ENCODE results near the gene MOGAT1. TPM values are rescaled to one million over a fixed set of nuclear protein-coding genes. Genes with fewer than 3 reads are reported as not detected.

The MOGAT1 gene
- total and polyA plus RNA-seq, 4 donors: 0.30 to 5.5 (median 5.1) TPM; not detected in 1

GRCh38 chr2:222655787-222656525 lies 15.5 kb upstream of the MOGAT1 start, which contains the start of gene FARSB:
FARSB (minus strand) TSS chr2:222656092; CDS start chr2:222656073, 19 bp downstream.
- Histone ChIP-seq H3K27ac (ENCODE audit: low read depth in 1 of 2, low read length in 2 of 2) (peak within 1 kb of the TSS; percentile 92 to 95), H3K4me1 (ENCODE audit: control insufficient read depth in 4 of 4, insufficient read depth in 4 of 4, low read length in 3 of 4) (peaks cover 6 to 27% (median 10%) of the 10 kb centered on the region in 4 donors), H3K4me3 (ENCODE audit: low read depth in 1 of 3, low read length in 3 of 3) (peak within 1 kb of the TSS; percentile 72 to 100 (median 96)), H3K9me3 (ENCODE audit: control insufficient read depth in 4 of 4, low read length in 3 of 4) (no peaks in the 10 kb centered on the region), H3K9ac (ENCODE audit: low read depth in 1 of 2, low read length in 2 of 2) (peak within 1 kb of the TSS; percentile 90 to 97), H3K36me3 (ENCODE audit: control insufficient read depth in 4 of 4, insufficient read depth in 3 of 4, low read depth in 1 of 4, low read length in 3 of 4) (no peaks in the 10 kb centered on the region), H3K27me3 (ENCODE audit: control insufficient read depth in 4 of 4, insufficient read depth in 4 of 4, low read length in 3 of 4) (no peaks in the 10 kb centered on the region)
- peak in 1 of 2 donors; percentile 48 for TF ChIP-seq EGR1 (IDR thresholded peaks at IDR 0.05; ENCODE audit: low read depth in 2 of 2)
- TF ChIP-seq GABPA (IDR thresholded peaks at IDR 0.05 in 1 of 2, conservative IDR thresholded peaks at IDR 0.05 in 1 of 2): peak in 1 of 2 donors; percentile 25
- TF ChIP-seq ZBTB33 (IDR thresholded peaks at IDR 0.05): peak; percentile 63
- TF ChIP-seq HNF4A (conservative IDR thresholded peaks at IDR 0.05): peak; percentile 9 to 15
- TF ChIP-seq JUND (IDR thresholded peaks at IDR 0.05): peak in 1 of 2 donors; percentile 15
- peak; percentile 24 for TF ChIP-seq NR2F2 (IDR thresholded peaks at IDR 0.05)
- peak; percentile 78 for TF ChIP-seq SP1 (IDR thresholded peaks at IDR 0.05)
- no peak for TF ChIP-seq ATF3 (IDR thresholded peaks at IDR 0.05)
- TF ChIP-seq RXRA (IDR thresholded peaks at IDR 0.05): no peak
- TF ChIP-seq FOXA2 (IDR thresholded peaks at IDR 0.05): no peak
- TF ChIP-seq YY1 (IDR thresholded peaks at IDR 0.05): peak; percentile 77
- TF ChIP-seq MAX (IDR thresholded peaks at IDR 0.05): peak; percentile 86
- no peak for TF ChIP-seq TAF1 (conservative IDR thresholded peaks at IDR 0.05)
- no peak for TF ChIP-seq RAD21 (IDR thresholded peaks at IDR 0.05)
- DNase-seq (ENCODE audit: low spot score): peak; percentile 94
- under 1% methylated on average over 45 of the region's 45 CpGs for WGBS

GRCh38 chr2:222656526-222657446 lies 14.7 kb upstream of the MOGAT1 start:
- Histone ChIP-seq H3K4me1 (ENCODE audit: control insufficient read depth in 4 of 4, insufficient read depth in 4 of 4, low read length in 3 of 4) (peaks cover 6 to 27% (median 10%) of the 10 kb centered on the region in 4 donors), H3K9me3 (ENCODE audit: control insufficient read depth in 4 of 4, low read length in 3 of 4) (no peaks in the 10 kb centered on the region), H3K9ac (ENCODE audit: low read depth in 1 of 2, low read length in 2 of 2) (peak overlapping the region; percentile 59 to 90), H3K4me3 (ENCODE audit: low read depth in 1 of 3, low read length in 3 of 3) (peak overlapping the region; percentile 72 to 100 (median 96)), H3K27me3 (ENCODE audit: control insufficient read depth in 4 of 4, insufficient read depth in 4 of 4, low read length in 3 of 4) (no peaks in the 10 kb centered on the region), H3K36me3 (ENCODE audit: control insufficient read depth in 4 of 4, insufficient read depth in 3 of 4, low read depth in 1 of 4, low read length in 3 of 4) (no peaks in the 10 kb centered on the region), H3K27ac (ENCODE audit: low read depth in 1 of 2, low read length in 2 of 2) (peak overlapping the region; percentile 92 to 95)
- 27% methylated on average over 13 of the region's 13 CpGs for WGBS
- TF ChIP-seq TAF1 (conservative IDR thresholded peaks at IDR 0.05) (no peak), MAX (IDR thresholded peaks at IDR 0.05) (no peak), ZBTB33 (IDR thresholded peaks at IDR 0.05) (no peak), ATF3 (IDR thresholded peaks at IDR 0.05) (no peak), JUND (IDR thresholded peaks at IDR 0.05) (no peak), CTCF (IDR thresholded peaks at IDR 0.05; ENCODE audit: low read depth, low read length, missing input control) (no peak), GABPA (IDR thresholded peaks at IDR 0.05 in 1 of 2, conservative IDR thresholded peaks at IDR 0.05 in 1 of 2) (no peak), SP1 (IDR thresholded peaks at IDR 0.05) (no peak), HNF4G (IDR thresholded peaks at IDR 0.05) (no peak), RXRA (IDR thresholded peaks at IDR 0.05) (no peak), RAD21 (IDR thresholded peaks at IDR 0.05) (no peak), FOXA2 (IDR thresholded peaks at IDR 0.05) (no peak)
- DNase-seq (ENCODE audit: low spot score): no peak

Data from liver (tissue), 9 donors.